GM19397 (cell line): ENCODE results near the gene TM6SF1.
"Not testable (repeated sequence)": the region's sequence is repeated elsewhere in the genome, so short reads cannot be mapped to it uniquely, and the experiment has no call there.

Experiments used
- ATAC-seq: cut with Tn5 transposase; IDR thresholded peaks from one replicate; pipeline ENCODE4 v1.9.1; 2021; ENCODE audit warnings: mild to moderate bottlenecking, moderate library complexity; ENCODE audit not compliant: unreplicated experiment

Gene TM6SF1

GRCh38 chr15:83115410-83115809 lies 8.0 kb downstream of the TM6SF1 start:
- no peak for ATAC-seq

GRCh38 chr15:83115831-83116565 lies 8.6 kb downstream of the TM6SF1 start:
- ATAC-seq = no peak

- no peak for ATAC-seq
Observed at GRCh38 chr15:83118291-83118827, 10.9 kb downstream of the TM6SF1 start.

- no peak for ATAC-seq
Observed at GRCh38 chr15:83118968-83119367, 11.5 kb downstream of the TM6SF1 start.

GRCh38 chr15:83119968-83120581 lies 12.6 kb downstream of the TM6SF1 start:
- no peak for ATAC-seq

- ATAC-seq = no peak
Observed at GRCh38 chr15:83123529-83123928, 16.1 kb downstream of the TM6SF1 start.

- no peak for ATAC-seq
Observed at GRCh38 chr15:83127547-83128150, 20.2 kb downstream of the TM6SF1 start.

GRCh38 chr15:83129791-83130190 lies 22.3 kb downstream of the TM6SF1 start:
- ATAC-seq = no peak

GRCh38 chr15:83132861-83133523 lies 25.5 kb downstream of the TM6SF1 start:
- ATAC-seq = no peak

GRCh38 chr15:83142151-83142550 lies 34.7 kb downstream of the TM6SF1 start:
- not testable (repeated sequence) for ATAC-seq

- no peak for ATAC-seq
Observed at GRCh38 chr15:83144771-83145170, 37.3 kb downstream of the TM6SF1 start.

- no peak for ATAC-seq
Observed at GRCh38 chr15:83153288-83153687, 45.8 kb downstream of the TM6SF1 start.

GRCh38 chr15:83155942-83156341 lies 48.5 kb downstream of the TM6SF1 start:
- no peak for ATAC-seq

- ATAC-seq = no peak
Observed at GRCh38 chr15:83158393-83158792, 50.9 kb downstream of the TM6SF1 start.

GRCh38 chr15:83160741-83161140 lies 53.3 kb downstream of the TM6SF1 start:
- ATAC-seq = no peak

- ATAC-seq = no peak
Observed at GRCh38 chr15:83163032-83163431, 55.6 kb downstream of the TM6SF1 start.

- ATAC-seq = no peak
Observed at GRCh38 chr15:83164111-83164770, 56.8 kb downstream of the TM6SF1 start.

GRCh38 chr15:83164771-83165404 lies 57.4 kb downstream of the TM6SF1 start:
- no peak for ATAC-seq

- no peak for ATAC-seq
Observed at GRCh38 chr15:83166218-83166617, 58.8 kb downstream of the TM6SF1 start.

GRCh38 chr15:83166830-83167229 lies 59.4 kb downstream of the TM6SF1 start:
- no peak for ATAC-seq
